OCI-LY3 (cell line): ENCODE results near the gene CYFIP2.

Experiments
- H2AFZ ChIP-seq: fragments of 200-600, 300-600 bp; shearing (Covaris generic); 2 replicates; pipeline ENCODE4 v1.6.0; 2014; ENCODE audit warnings: antibody characterized with exemption, low read depth, low read length
- H3K27ac ChIP-seq: fragments of 200-600, 300-600 bp; sonication (generic); 2 replicates; pipeline ENCODE4 v1.5.1; 2014; ENCODE audit warnings: mild to moderate bottlenecking, low read length, moderate library complexity, mixed read lengths
- H3K27me3 ChIP-seq: fragments of 200-600, 300-600 bp; sonication (generic); 2 replicates; pipeline ENCODE4 v1.6.1; 2014; ENCODE audit warnings: low read depth, low read length, mixed read lengths
- H3K36me3 ChIP-seq: fragments of 200-600, 300-600 bp; sonication (generic); replicated peaks from 2 replicates; pipeline ENCODE3; 2014; ENCODE audit warnings: low read depth, low read length, mixed read lengths
- H3K4me1 ChIP-seq: fragments of 300-600, 200-600 bp; sonication (generic); 2 replicates; pipeline ENCODE4 v1.6.1; 2014; ENCODE audit warnings: low read length, mixed read lengths
- H3K4me2 ChIP-seq: fragments of 200-600, 300-600 bp; sonication (generic); 2 replicates; pipeline ENCODE4 v1.6.1; 2014; ENCODE audit warnings: low read length, mixed read lengths
- H3K4me3 ChIP-seq: fragments of 300-600, 200-600 bp; sonication (generic); 2 replicates; pipeline ENCODE4 v1.5.1; 2014; ENCODE audit warnings: antibody characterized with exemption, mild to moderate bottlenecking, low read length, moderate library complexity
- H3K79me2 ChIP-seq: fragments of 300-600, 200-600 bp; shearing (Covaris generic); 2 replicates; pipeline ENCODE4 v1.6.1; 2014; ENCODE audit warnings: mild to moderate bottlenecking, low read length, mixed read lengths
- H3K9ac ChIP-seq: fragments of 300-600, 200-600 bp; shearing (Covaris generic); 2 replicates; pipeline ENCODE4 v1.6.0; 2014; ENCODE audit warnings: mild to moderate bottlenecking, low read length, moderate library complexity
- H3K9me3 ChIP-seq: fragments of 200-600, 300-600 bp; shearing (Covaris generic); 2 replicates; pipeline ENCODE4 v1.6.1; 2014; ENCODE audit warnings: low read length, mixed read lengths; ENCODE audit not compliant: insufficient read depth
- H4K20me1 ChIP-seq: fragments of 200-600, 300-600 bp; sonication (generic); 2 replicates; pipeline ENCODE4 v1.6.1; 2016; ENCODE audit warnings: low read length, mixed read lengths; ENCODE audit not compliant: insufficient read depth
- EZH2phosphoT487 ChIP-seq: fragments of 200-600 bp; shearing (Covaris generic); IDR thresholded peaks from 2 replicates; pipeline ENCODE4 v1.6.1; 2018; ENCODE audit warnings: antibody characterized with exemption, mixed run types, low read depth
- TF ChIP-seq, protein P1 (sequence below): fragments of 200-600, 300-600 bp; sonication (generic); IDR thresholded peaks from 2 replicates; pipeline ENCODE4 v1.5.1; 2014; ENCODE audit warnings: antibody characterized with exemption, low read length, low read depth

Gene CYFIP2

GRCh38 chr5:157390133-157390532, 124.2 kb downstream of the CYFIP2 start:
- Histone ChIP-seq H3K4me3 (no peak overlapping the region), H3K36me3 (no peaks in the 10 kb centered on the region)
- no peak for TF ChIP-seq EZH2phosphoT487
- TF ChIP-seq, protein P1, sequence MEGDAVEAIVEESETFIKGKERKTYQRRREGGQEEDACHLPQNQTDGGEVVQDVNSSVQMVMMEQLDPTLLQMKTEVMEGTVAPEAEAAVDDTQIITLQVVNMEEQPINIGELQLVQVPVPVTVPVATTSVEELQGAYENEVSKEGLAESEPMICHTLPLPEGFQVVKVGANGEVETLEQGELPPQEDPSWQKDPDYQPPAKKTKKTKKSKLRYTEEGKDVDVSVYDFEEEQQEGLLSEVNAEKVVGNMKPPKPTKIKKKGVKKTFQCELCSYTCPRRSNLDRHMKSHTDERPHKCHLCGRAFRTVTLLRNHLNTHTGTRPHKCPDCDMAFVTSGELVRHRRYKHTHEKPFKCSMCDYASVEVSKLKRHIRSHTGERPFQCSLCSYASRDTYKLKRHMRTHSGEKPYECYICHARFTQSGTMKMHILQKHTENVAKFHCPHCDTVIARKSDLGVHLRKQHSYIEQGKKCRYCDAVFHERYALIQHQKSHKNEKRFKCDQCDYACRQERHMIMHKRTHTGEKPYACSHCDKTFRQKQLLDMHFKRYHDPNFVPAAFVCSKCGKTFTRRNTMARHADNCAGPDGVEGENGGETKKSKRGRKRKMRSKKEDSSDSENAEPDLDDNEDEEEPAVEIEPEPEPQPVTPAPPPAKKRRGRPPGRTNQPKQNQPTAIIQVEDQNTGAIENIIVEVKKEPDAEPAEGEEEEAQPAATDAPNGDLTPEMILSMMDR, result no peak

GRCh38 chr5:157390551-157391297, 124.8 kb downstream of the CYFIP2 start:
- no peak overlapping the region for H3K9ac ChIP-seq

More at GRCh38 chr5:157390133-157390532, 124.2 kb downstream of the CYFIP2 start:
- no peaks in the 10 kb centered on the region for H3K4me1 ChIP-seq
- H2AFZ ChIP-seq, result no peak overlapping the region
- H4K20me1 ChIP-seq, result no peaks in the 10 kb centered on the region
- no peak overlapping the region for H3K9ac ChIP-seq
- H3K9me3 ChIP-seq, result no peaks in the 10 kb centered on the region
- H3K27me3 ChIP-seq, result no peaks in the 10 kb centered on the region
- H3K4me2 ChIP-seq, result no peak overlapping the region
- no peak overlapping the region for H3K27ac ChIP-seq
- no peaks in the 10 kb centered on the region for H3K79me2 ChIP-seq

DNA sequence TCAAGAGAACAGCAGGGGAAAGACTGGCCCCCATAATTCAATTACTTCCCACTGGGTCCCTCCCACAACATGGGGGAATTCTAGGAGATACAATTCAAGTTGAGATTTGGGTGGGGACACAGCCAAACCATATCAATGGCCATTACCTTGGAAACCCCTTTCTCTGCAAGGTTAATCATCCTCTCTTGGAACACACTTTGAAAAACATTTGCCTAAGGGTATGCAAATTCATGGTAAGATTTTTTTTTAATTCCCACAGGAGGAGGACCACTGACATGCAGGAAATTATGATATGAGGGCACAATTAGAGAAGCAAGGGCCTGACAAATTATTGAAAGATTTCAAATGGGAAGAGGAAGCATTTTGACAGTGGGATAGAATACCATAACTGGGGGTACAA, 132.4 kb downstream of the CYFIP2 start:
- H3K27ac ChIP-seq, result no peak overlapping the region
- H4K20me1 ChIP-seq, result no peaks in the 10 kb centered on the region
- H3K4me1 ChIP-seq, result no peaks in the 10 kb centered on the region
- H3K4me2 ChIP-seq, result no peak overlapping the region
- H3K79me2 ChIP-seq, result no peaks in the 10 kb centered on the region
- H3K27me3 ChIP-seq, result no peaks in the 10 kb centered on the region
- H3K9ac ChIP-seq, result no peak overlapping the region
- H3K36me3 ChIP-seq, result no peaks in the 10 kb centered on the region
- TF ChIP-seq, protein P1, result no peak
- no peak for TF ChIP-seq EZH2phosphoT487
- no peaks in the 10 kb centered on the region for H3K9me3 ChIP-seq
- no peak overlapping the region for H2AFZ ChIP-seq
- no peak overlapping the region for H3K4me3 ChIP-seq

More at GRCh38 chr5:157390551-157391297, 124.8 kb downstream of the CYFIP2 start:
- no peak overlapping the region for H3K27ac ChIP-seq
- H3K4me2 ChIP-seq, result no peak overlapping the region
- no peaks in the 10 kb centered on the region for H3K4me1 ChIP-seq
- H2AFZ ChIP-seq, result no peak overlapping the region
- no peaks in the 10 kb centered on the region for H4K20me1 ChIP-seq
- no peak overlapping the region for H3K4me3 ChIP-seq
- no peak for TF ChIP-seq EZH2phosphoT487
- TF ChIP-seq, protein P1, result no peak
- no peaks in the 10 kb centered on the region for H3K27me3 ChIP-seq
- no peaks in the 10 kb centered on the region for H3K9me3 ChIP-seq
- H3K79me2 ChIP-seq, result no peaks in the 10 kb centered on the region
- H3K36me3 ChIP-seq, result no peaks in the 10 kb centered on the region

DNA sequence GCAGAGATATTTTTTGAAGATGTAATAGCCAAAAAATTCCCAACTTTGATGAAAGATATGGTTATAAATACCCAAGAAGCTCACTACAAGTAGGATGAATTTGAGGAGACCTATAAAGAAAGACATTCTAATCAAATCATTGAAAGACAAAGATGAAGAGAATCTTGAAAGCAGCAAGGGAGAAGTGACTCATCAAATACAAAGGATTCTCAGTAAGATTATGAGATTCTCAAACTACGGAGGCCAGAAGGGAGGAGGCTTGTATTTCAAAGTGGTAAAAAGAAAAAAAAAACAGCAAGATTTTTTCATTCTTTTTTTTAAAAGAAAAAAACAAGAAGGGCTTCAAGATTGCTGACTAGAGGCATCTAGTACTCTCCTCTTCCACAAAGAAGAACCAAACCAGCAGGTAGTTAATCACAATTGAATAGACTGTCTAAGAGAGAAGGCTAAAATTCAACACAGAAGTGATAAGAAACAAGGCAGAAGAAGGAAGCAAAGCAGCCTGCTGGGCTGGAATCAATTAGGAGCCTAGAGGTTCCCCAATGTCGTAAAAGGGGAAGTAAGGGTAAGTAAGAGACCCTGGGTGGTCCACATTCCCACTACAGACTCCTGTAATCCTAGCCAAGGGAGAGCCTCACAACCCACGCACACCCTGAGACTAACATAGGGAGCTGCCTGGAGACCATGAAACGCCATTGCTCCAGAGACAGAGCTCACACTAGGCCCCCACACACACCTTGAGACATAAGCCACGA, 135.0 kb downstream of the CYFIP2 start:
- no peaks in the 10 kb centered on the region for H3K27me3 ChIP-seq
- H3K27ac ChIP-seq, result no peak overlapping the region
- H4K20me1 ChIP-seq, result no peaks in the 10 kb centered on the region
- no peak overlapping the region for H3K4me2 ChIP-seq
- H3K79me2 ChIP-seq, result no peaks in the 10 kb centered on the region
- H3K36me3 ChIP-seq, result no peaks in the 10 kb centered on the region
- H3K4me3 ChIP-seq, result no peak overlapping the region
- no peaks in the 10 kb centered on the region for H3K4me1 ChIP-seq
- H3K9me3 ChIP-seq, result no peaks in the 10 kb centered on the region
- no peak overlapping the region for H2AFZ ChIP-seq
- TF ChIP-seq EZH2phosphoT487, result no peak
- TF ChIP-seq, protein P1, result no peak
- H3K9ac ChIP-seq, result no peak overlapping the region
